OCI-LY7 (cell line): ENCODE results near the gene COMMD1. TPM values are rescaled to one million over a fixed set of nuclear protein-coding genes. Genes with fewer than 3 reads are reported as not detected.

Source experiments
- BruUV-seq: library from RNA; stranded (reverse); fragments of 400-500 nt; replicated peaks from 2 replicates; lab custom pipeline; 2021; lab: Mats Ljungman, UMichigan
- CTCF ChIA-PET: fragments of 300-600 bp; sonication (Branson Sonifier 250); formaldehyde crosslinking; loops from one replicate; lab custom pipeline; 2022; ENCODE audit warnings: antibody characterized with exemption; ENCODE audit not compliant: unreplicated experiment; lab: Charles Lee
- POLR2A ChIA-PET: fragments of 300-600 bp; sonication (Branson Sonifier 250); formaldehyde crosslinking; loops from one replicate; lab custom pipeline; 2022; ENCODE audit warnings: antibody characterized with exemption; lab: Charles Lee
- DNase-seq: peaks from one replicate; pipeline ENCODE4 v3.0.0-alpha.2; 2015; ENCODE audit warnings: low spot score
- H2AFZ ChIP-seq: fragments of 200-600 bp; sonication (generic), shearing (Covaris generic); 2 replicates; pipeline ENCODE4 v1.6.1; 2014; ENCODE audit warnings: mild to moderate bottlenecking, antibody characterized with exemption, low read length, moderate library complexity
- H3K27ac ChIP-seq: fragments of 200-600 bp; sonication (generic); 2 replicates; pipeline ENCODE4 v1.5.1; 2014; ENCODE audit warnings: mixed run types, low read depth, mild to moderate bottlenecking, moderate library complexity, low read length, inconsistent platforms; ENCODE audit not compliant: poor library complexity, severe bottlenecking
- H3K36me3 ChIP-seq: fragments of 200-600 bp; sonication (generic); 2 replicates; pipeline ENCODE4 v1.6.1; 2014; ENCODE audit warnings: mild to moderate bottlenecking, antibody characterized with exemption, low read length, moderate library complexity, mixed read lengths; ENCODE audit not compliant: insufficient read depth
- H3K4me1 ChIP-seq: fragments of 200-600 bp; sonication (generic); 2 replicates; pipeline ENCODE4 v1.5.1; 2014; ENCODE audit warnings: mild to moderate bottlenecking, low read length; ENCODE audit not compliant: insufficient read depth, poor library complexity, severe bottlenecking
- H3K4me2 ChIP-seq: fragments of 200-600 bp; sonication (generic); 2 replicates; pipeline ENCODE4 v1.6.1; 2014; ENCODE audit warnings: mild to moderate bottlenecking, low read length
- H3K4me3 ChIP-seq: fragments of 200-600 bp; sonication (generic); 2 replicates; pipeline ENCODE4 v1.5.1; 2014; ENCODE audit warnings: mild to moderate bottlenecking, low read depth, low read length; ENCODE audit not compliant: poor library complexity, severe bottlenecking
- H3K79me2 ChIP-seq: fragments of 200-600 bp; sonication (generic); 2 replicates; pipeline ENCODE4 v1.6.1; 2016; ENCODE audit warnings: low read depth, mild to moderate bottlenecking, low read length, moderate library complexity, mixed read lengths; ENCODE audit not compliant: insufficient read depth
- H3K9me2 ChIP-seq: fragments of 200-600 bp; sonication (generic); 2 replicates; pipeline ENCODE4 v1.6.1; 2016; ENCODE audit warnings: mild to moderate bottlenecking, low read length, mixed read lengths; ENCODE audit not compliant: insufficient read depth
- H3K9me3 ChIP-seq: fragments of 200-600 bp; sonication (generic); 2 replicates; pipeline ENCODE4 v1.6.1; 2014; ENCODE audit warnings: mild to moderate bottlenecking, mixed run types, low read length, mixed read lengths
- H4K20me1 ChIP-seq: fragments of 200-600 bp; sonication (generic); 2 replicates; pipeline ENCODE4 v1.6.1; 2014; ENCODE audit warnings: mild to moderate bottlenecking, antibody characterized with exemption, low read length, moderate library complexity, mixed read lengths; ENCODE audit not compliant: insufficient read depth
- CTCF ChIP-seq: fragments of 200-600 bp; sonication (generic); conservative IDR thresholded peaks from 2 replicates; pipeline ENCODE4 v1.5.1; 2014; ENCODE audit warnings: mild to moderate bottlenecking, antibody characterized with exemption, low read length, moderate library complexity, mixed read lengths
- EZH2phosphoT487 ChIP-seq: fragments of 200-600 bp; sonication (generic); IDR thresholded peaks from 2 replicates; pipeline ENCODE4 v1.6.1; 2018; ENCODE audit warnings: low read depth, borderline replicate concordance, mild to moderate bottlenecking, mixed run types, antibody characterized with exemption, low read length, moderate library complexity, mixed read lengths
- intact Hi-C: fragments of 100-400 bp; cut with micrococcal nuclease; formaldehyde crosslinking; loops from one replicate; pipeline ENCODE4 v1.10.0; 2022; ENCODE audit not compliant: unreplicated experiment
- total RNA-seq, 2 experiments: library from RNA; depleted of rRNA in 1 of 2; stranded (reverse); fragments of >200 nt in 1 of 2; shearing (Covaris generic) in 1 of 2; gene quantifications; 2 replicates each; pipeline ENCODE4 v1.2.3, GENCODE V29; 2014 to 2022

Gene COMMD1
- total RNA-seq, 2 experiments from 2014 or later, result 22.0 to 22.1 TPM

- Histone ChIP-seq H3K4me3 (no peak overlapping the region), H3K36me3 (no peaks in the 10 kb centered on the region), H3K9me2 (no peaks in the 10 kb centered on the region), H4K20me1 (no peaks in the 10 kb centered on the region), H3K9me3 (no peaks in the 10 kb centered on the region), H3K27ac (no peak overlapping the region), H3K79me2 (no peaks in the 10 kb centered on the region), H3K4me1 (peaks cover 67% of the 10 kb centered on the region), H3K4me2 (no peak overlapping the region), H2AFZ (no peak overlapping the region)
- ChIA-PET POLR2A (interaction anchor here (0.7 to 2.0 kb wide), 6 partner anchors 11 to 52 kb away, joined by 3 to 8 read pairs (median 4); no protein-coding TSS in a partner anchor), CTCF (no interaction called here)
- BruUV-seq, result no TSS peak
- DNase-seq, result no peak
- intact Hi-C loops, result no loop called here
- TF ChIP-seq EZH2phosphoT487 (no peak), CTCF (no peak)
Observed at GRCh38 chr2:62147610-62148301, 242.3 kb downstream of the COMMD1 start.

- H3K36me3 ChIP-seq, result no peaks in the 10 kb centered on the region
- CTCF ChIA-PET, result no interaction called here
- no peak for TF ChIP-seq CTCF
- no peak for TF ChIP-seq EZH2phosphoT487
- H3K4me3 ChIP-seq, result no peak overlapping the region
- BruUV-seq, result no TSS peak
- POLR2A ChIA-PET, result interaction anchor here (0.8 kb wide), 1 partner anchor 19 kb away, joined by 5 read pairs; no protein-coding TSS in a partner anchor
- no peaks in the 10 kb centered on the region for H3K9me3 ChIP-seq
- H2AFZ ChIP-seq, result no peak overlapping the region
- peaks cover 47% of the 10 kb centered on the region for H3K4me1 ChIP-seq
- no peak overlapping the region for H3K27ac ChIP-seq
- intact Hi-C loops, result no loop called here
- H3K9me2 ChIP-seq, result no peaks in the 10 kb centered on the region
- no peak for DNase-seq
- H3K79me2 ChIP-seq, result no peaks in the 10 kb centered on the region
- H4K20me1 ChIP-seq, result no peaks in the 10 kb centered on the region
- no peak overlapping the region for H3K4me2 ChIP-seq
Observed at GRCh38 chr2:62149708-62150107, 244.2 kb downstream of the COMMD1 start.
